ENCODE data around the gene COPS2.
A peak's percentile ranks its signal among the peaks of the same experiment; 100 is the strongest.

The COPS2 gene

DNA sequence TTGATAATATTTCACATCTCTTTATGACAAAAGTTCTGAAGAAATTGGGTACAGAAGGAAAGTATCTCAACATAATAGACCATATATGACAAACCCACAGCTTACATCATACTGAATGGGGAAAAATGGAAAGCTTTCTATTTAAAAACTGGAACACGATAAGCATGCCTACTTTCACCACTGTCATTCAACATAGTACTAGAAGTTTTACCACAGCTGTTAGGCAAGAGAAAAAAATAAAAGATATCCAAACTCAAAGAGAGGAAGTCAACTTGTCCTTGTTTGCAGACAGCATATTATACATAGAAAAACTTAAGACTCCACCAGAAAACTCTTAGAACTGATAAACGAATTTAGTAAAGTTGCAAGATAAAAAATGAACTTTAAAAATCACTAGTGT, 40.3 kb downstream of the COPS2 start:
- Histone ChIP-seq H4K8ac (ENCODE audit: low read depth, low read length) (no peak overlapping the region), H3K27me3 (ENCODE audit: insufficient read depth, low read length, poor library complexity) (no peaks in the 10 kb centered on the region), H3K9ac (ENCODE audit: low read length) (no peak overlapping the region), H3K23ac (ENCODE audit: low read length) (no peak overlapping the region), H3K27ac (ENCODE audit: low read depth, low read length) (no peak overlapping the region), H4K5ac (ENCODE audit: low read length) (no peak overlapping the region), H3K56ac (ENCODE audit: low read length) (no peak overlapping the region), H2BK5ac (ENCODE audit: low read length) (no peak overlapping the region), H3K18ac (ENCODE audit: low read length) (no peak overlapping the region), H2BK15ac (replicated peaks; ENCODE audit: low read depth) (no peak overlapping the region), H3K79me1 (ENCODE audit: low read length) (no peaks in the 10 kb centered on the region), H3K4ac (ENCODE audit: low read depth, low read length) (no peak overlapping the region), H3K79me2 (ENCODE audit: control insufficient read depth, insufficient read depth, low read length) (no peaks in the 10 kb centered on the region), H3K36me3 (ENCODE audit: control insufficient read depth, insufficient read depth, low read length) (no peaks in the 10 kb centered on the region), H3K4me2 (ENCODE audit: low read length) (no peak overlapping the region), H3K4me1 (ENCODE audit: control insufficient read depth, low read depth, low read length) (peaks cover 3% of the 10 kb centered on the region), H3K4me3 (ENCODE audit: low read length) (no peak overlapping the region), H2BK120ac (ENCODE audit: low read depth, low read length) (no peak overlapping the region), H2AK5ac (ENCODE audit: low read length) (no peak overlapping the region)
- no CpG with 5 or more reads among the region's 2 CpGs for WGBS (ENCODE audit: extremely low coverage, insufficient coverage, low lambda C conversion rate)
- no peak for DNase-seq

DNA sequence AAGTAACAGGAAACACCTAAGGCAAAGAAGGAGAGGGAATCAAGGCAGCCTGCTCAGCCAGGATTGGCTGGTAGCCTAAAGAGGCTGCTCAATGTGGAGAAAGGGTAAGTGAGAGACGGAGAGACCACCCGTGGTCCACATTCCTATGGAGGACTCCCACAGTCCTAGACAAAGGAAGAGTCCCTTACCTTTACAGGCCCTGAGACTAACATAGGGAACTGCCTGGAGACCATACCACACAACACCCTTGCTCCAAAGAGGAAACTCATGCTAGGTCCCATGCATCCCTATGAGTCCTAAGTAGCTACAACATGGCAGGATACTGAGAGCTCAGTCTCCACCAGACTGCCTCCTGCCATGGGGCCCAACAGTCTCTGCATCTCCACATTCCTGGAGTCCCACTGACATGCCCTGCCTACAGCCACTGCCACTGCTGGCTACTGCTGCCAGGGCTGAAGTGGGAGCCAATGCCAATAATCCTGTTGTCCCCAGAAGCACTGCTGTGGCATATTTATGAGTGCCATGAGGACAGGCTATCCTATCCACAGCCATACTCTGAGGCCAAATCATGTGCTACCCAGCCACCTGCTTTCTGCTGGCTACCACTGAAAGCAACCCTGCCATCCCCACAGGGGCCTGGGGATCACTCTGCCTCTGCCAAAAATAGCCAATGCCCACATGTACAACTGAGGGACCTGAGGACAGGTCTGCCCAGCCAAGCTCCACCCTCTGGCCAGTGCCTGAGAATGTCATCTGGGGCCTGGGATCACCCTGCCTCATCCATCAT, 45.0 kb downstream of the COPS2 start:
- DNase-seq = peak; percentile 91
- no CpG with 5 or more reads among the region's 2 CpGs for WGBS (ENCODE audit: extremely low coverage, insufficient coverage, low lambda C conversion rate)
- H3K9ac ChIP-seq (ENCODE audit: low read length) = no peak overlapping the region
- no peak overlapping the region for H3K56ac ChIP-seq (ENCODE audit: low read length)
- H3K27me3 ChIP-seq (ENCODE audit: insufficient read depth, low read length, poor library complexity) = no peaks in the 10 kb centered on the region
- no peak overlapping the region for H3K27ac ChIP-seq (ENCODE audit: low read depth, low read length)
- H2BK120ac ChIP-seq (ENCODE audit: low read depth, low read length) = no peak overlapping the region
- no peak overlapping the region for H3K4ac ChIP-seq (ENCODE audit: low read depth, low read length)
- H3K79me1 ChIP-seq (ENCODE audit: low read length) = no peaks in the 10 kb centered on the region
- no peak overlapping the region for H3K4me2 ChIP-seq (ENCODE audit: low read length)
- H3K4me1 ChIP-seq (ENCODE audit: control insufficient read depth, low read depth, low read length) = peaks cover 3% of the 10 kb centered on the region
- H4K5ac ChIP-seq (ENCODE audit: low read length) = no peak overlapping the region
- peak overlapping the region; percentile 35 for H2BK5ac ChIP-seq (ENCODE audit: low read length)
- H3K23ac ChIP-seq (ENCODE audit: low read length) = no peak overlapping the region
- H4K8ac ChIP-seq (ENCODE audit: low read depth, low read length) = no peak overlapping the region
- no peak overlapping the region for H3K18ac ChIP-seq (ENCODE audit: low read length)
- no peaks in the 10 kb centered on the region for H3K79me2 ChIP-seq (ENCODE audit: control insufficient read depth, insufficient read depth, low read length)
- H2AK5ac ChIP-seq (ENCODE audit: low read length) = no peak overlapping the region
- H3K4me3 ChIP-seq (ENCODE audit: low read length) = no peak overlapping the region
- H3K36me3 ChIP-seq (ENCODE audit: control insufficient read depth, insufficient read depth, low read length) = no peaks in the 10 kb centered on the region
- no peak overlapping the region for H2BK15ac ChIP-seq (replicated peaks; ENCODE audit: low read depth)

DNA sequence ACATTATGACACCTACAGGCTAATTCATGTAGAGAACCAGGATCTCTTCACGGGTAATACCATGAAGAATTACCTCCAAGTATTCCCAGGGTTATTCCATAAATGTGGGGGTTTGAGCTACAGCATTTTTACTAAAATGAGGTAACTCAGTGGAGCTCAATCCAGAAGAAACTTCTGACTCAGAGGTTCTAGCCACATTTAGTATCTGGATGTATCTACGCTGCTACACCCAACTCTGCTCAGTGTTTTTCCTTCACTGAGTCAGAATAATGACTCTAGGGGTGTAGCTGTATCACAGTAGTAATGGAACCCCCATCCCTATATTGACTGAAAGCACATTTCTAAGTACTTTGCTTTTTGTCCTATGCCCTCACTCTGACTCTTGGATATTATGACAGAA, 52.4 kb downstream of the COPS2 start:
- no peak overlapping the region for H3K56ac ChIP-seq (ENCODE audit: low read length)
- no peak overlapping the region for H2BK120ac ChIP-seq (ENCODE audit: low read depth, low read length)
- no peak overlapping the region for H3K23ac ChIP-seq (ENCODE audit: low read length)
- no peak overlapping the region for H4K5ac ChIP-seq (ENCODE audit: low read length)
- no peaks in the 10 kb centered on the region for H3K36me3 ChIP-seq (ENCODE audit: control insufficient read depth, insufficient read depth, low read length)
- no peak overlapping the region for H4K8ac ChIP-seq (ENCODE audit: low read depth, low read length)
- DNase-seq = no peak
- H3K79me2 ChIP-seq (ENCODE audit: control insufficient read depth, insufficient read depth, low read length) = no peaks in the 10 kb centered on the region
- no peak overlapping the region for H3K4me3 ChIP-seq (ENCODE audit: low read length)
- H3K4me1 ChIP-seq (ENCODE audit: control insufficient read depth, low read depth, low read length) = no peaks in the 10 kb centered on the region
- no peak overlapping the region for H2AK5ac ChIP-seq (ENCODE audit: low read length)
- H3K18ac ChIP-seq (ENCODE audit: low read length) = no peak overlapping the region
- no CpG with 5 or more reads among the region's 2 CpGs for WGBS (ENCODE audit: extremely low coverage, insufficient coverage, low lambda C conversion rate)
- no peak overlapping the region for H2BK5ac ChIP-seq (ENCODE audit: low read length)
- no peak overlapping the region for H2BK15ac ChIP-seq (replicated peaks; ENCODE audit: low read depth)
- no peak overlapping the region for H3K27ac ChIP-seq (ENCODE audit: low read depth, low read length)
- no peak overlapping the region for H3K4me2 ChIP-seq (ENCODE audit: low read length)
- no peaks in the 10 kb centered on the region for H3K27me3 ChIP-seq (ENCODE audit: insufficient read depth, low read length, poor library complexity)
- no peak overlapping the region for H3K4ac ChIP-seq (ENCODE audit: low read depth, low read length)
- no peak overlapping the region for H3K9ac ChIP-seq (ENCODE audit: low read length)
- no peaks in the 10 kb centered on the region for H3K79me1 ChIP-seq (ENCODE audit: low read length)

DNA sequence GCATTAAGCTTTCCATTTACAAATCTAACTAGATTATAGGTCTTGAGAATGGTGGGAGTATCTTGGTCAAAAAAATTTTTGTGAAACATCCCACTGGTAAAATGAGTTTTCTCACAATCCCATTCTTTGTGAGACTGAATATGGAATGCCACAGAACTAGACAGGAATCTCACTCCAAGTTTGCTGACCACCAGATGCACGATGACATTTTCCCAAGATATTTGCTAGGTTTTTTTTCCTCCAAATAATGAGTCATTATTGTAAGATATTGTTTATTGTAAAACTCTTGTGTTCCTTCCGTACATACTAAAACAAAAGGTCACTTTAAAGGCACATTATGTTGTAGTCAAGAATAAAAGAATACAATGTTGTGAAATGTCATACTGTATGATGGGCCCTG, 53.9 kb downstream of the COPS2 start:
- H3K4me1 ChIP-seq (ENCODE audit: control insufficient read depth, low read depth, low read length) = no peaks in the 10 kb centered on the region
- no CpG with 5 or more reads among the region's 2 CpGs for WGBS (ENCODE audit: extremely low coverage, insufficient coverage, low lambda C conversion rate)
- H3K27ac ChIP-seq (ENCODE audit: low read depth, low read length) = no peak overlapping the region
- H3K4me3 ChIP-seq (ENCODE audit: low read length) = no peak overlapping the region
- no peak overlapping the region for H2AK5ac ChIP-seq (ENCODE audit: low read length)
- H2BK5ac ChIP-seq (ENCODE audit: low read length) = no peak overlapping the region
- DNase-seq = no peak
- no peaks in the 10 kb centered on the region for H3K79me2 ChIP-seq (ENCODE audit: control insufficient read depth, insufficient read depth, low read length)
- no peak overlapping the region for H3K23ac ChIP-seq (ENCODE audit: low read length)
- no peaks in the 10 kb centered on the region for H3K36me3 ChIP-seq (ENCODE audit: control insufficient read depth, insufficient read depth, low read length)
- H3K18ac ChIP-seq (ENCODE audit: low read length) = no peak overlapping the region
- no peak overlapping the region for H2BK120ac ChIP-seq (ENCODE audit: low read depth, low read length)
- no peak overlapping the region for H2BK15ac ChIP-seq (replicated peaks; ENCODE audit: low read depth)
- no peak overlapping the region for H3K4me2 ChIP-seq (ENCODE audit: low read length)
- H3K56ac ChIP-seq (ENCODE audit: low read length) = no peak overlapping the region
- no peak overlapping the region for H4K5ac ChIP-seq (ENCODE audit: low read length)
- H3K27me3 ChIP-seq (ENCODE audit: insufficient read depth, low read length, poor library complexity) = no peaks in the 10 kb centered on the region
- H3K9ac ChIP-seq (ENCODE audit: low read length) = no peak overlapping the region
- no peak overlapping the region for H3K4ac ChIP-seq (ENCODE audit: low read depth, low read length)
- H4K8ac ChIP-seq (ENCODE audit: low read depth, low read length) = no peak overlapping the region
- H3K79me1 ChIP-seq (ENCODE audit: low read length) = no peaks in the 10 kb centered on the region

DNA sequence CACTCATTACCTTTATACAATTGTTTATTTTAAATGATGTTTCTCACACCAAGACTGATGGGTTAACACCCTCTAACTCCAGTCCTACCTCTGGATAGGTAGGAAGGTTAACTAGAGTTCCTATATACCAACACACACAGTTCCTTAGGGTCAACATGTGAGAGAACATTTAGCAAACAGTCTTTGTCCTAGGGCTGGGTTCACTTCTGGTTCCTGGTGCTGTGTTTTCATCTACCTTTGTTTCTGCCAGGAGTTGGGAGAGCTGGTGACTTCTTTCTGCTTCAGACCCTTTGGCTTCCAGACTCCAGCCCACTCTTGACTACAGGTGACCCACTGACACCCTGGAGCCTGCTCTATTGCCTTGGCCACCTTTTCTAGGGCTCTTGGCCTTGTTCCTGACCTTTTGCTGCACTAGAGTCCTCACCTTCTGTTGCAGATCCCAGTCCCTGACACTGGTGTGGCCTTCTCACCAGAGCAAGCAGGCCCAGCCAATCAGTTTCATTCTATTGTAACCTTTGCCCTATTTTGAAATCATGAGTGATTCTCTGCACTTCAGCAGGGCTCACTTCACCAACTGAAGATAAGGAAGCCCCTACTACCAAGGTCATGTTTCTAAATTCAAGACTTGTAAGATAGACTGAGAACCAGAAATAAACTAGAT, 59.2 kb downstream of the COPS2 start:
- no peaks in the 10 kb centered on the region for H3K4me1 ChIP-seq (ENCODE audit: control insufficient read depth, low read depth, low read length)
- no peaks in the 10 kb centered on the region for H3K36me3 ChIP-seq (ENCODE audit: control insufficient read depth, insufficient read depth, low read length)
- no peak overlapping the region for H3K4me2 ChIP-seq (ENCODE audit: low read length)
- DNase-seq = no peak
- H2AK5ac ChIP-seq (ENCODE audit: low read length) = no peak overlapping the region
- no peak overlapping the region for H2BK120ac ChIP-seq (ENCODE audit: low read depth, low read length)
- no peaks in the 10 kb centered on the region for H3K79me1 ChIP-seq (ENCODE audit: low read length)
- no peak overlapping the region for H3K56ac ChIP-seq (ENCODE audit: low read length)
- H3K27ac ChIP-seq (ENCODE audit: low read depth, low read length) = no peak overlapping the region
- no peak overlapping the region for H2BK5ac ChIP-seq (ENCODE audit: low read length)
- H4K8ac ChIP-seq (ENCODE audit: low read depth, low read length) = no peak overlapping the region
- no peak overlapping the region for H3K18ac ChIP-seq (ENCODE audit: low read length)
- no peaks in the 10 kb centered on the region for H3K79me2 ChIP-seq (ENCODE audit: control insufficient read depth, insufficient read depth, low read length)
- H2BK15ac ChIP-seq (replicated peaks; ENCODE audit: low read depth) = no peak overlapping the region
- peak overlapping the region; percentile 24 for H3K23ac ChIP-seq (ENCODE audit: low read length)
- no peak overlapping the region for H3K4ac ChIP-seq (ENCODE audit: low read depth, low read length)
- H3K27me3 ChIP-seq (ENCODE audit: insufficient read depth, low read length, poor library complexity) = no peaks in the 10 kb centered on the region
- H3K4me3 ChIP-seq (ENCODE audit: low read length) = no peak overlapping the region
- no peak overlapping the region for H4K5ac ChIP-seq (ENCODE audit: low read length)
- H3K9ac ChIP-seq (ENCODE audit: low read length) = no peak overlapping the region

DNA sequence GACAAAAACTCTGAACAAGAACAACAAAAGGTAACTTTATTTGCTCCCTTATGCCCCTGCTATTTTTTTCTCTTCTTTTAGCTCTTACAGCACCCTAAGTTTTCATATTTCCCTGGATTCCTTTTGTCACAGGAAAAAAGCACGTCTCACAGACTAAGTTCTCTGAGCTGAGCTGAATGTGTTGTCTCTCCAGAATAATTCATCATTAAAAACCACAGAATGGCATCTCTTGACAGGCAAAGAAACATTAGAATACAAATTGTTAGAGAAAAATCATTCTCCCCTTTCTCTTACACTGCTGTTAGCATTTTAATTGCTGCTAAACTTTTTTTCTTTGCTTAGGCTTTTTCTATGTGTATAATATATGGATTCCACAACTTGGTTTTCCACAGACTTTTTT, 60.5 kb downstream of the COPS2 start:
- no peak overlapping the region for H2BK5ac ChIP-seq (ENCODE audit: low read length)
- H2BK15ac ChIP-seq (replicated peaks; ENCODE audit: low read depth) = no peak overlapping the region
- no peak overlapping the region for H3K27ac ChIP-seq (ENCODE audit: low read depth, low read length)
- H3K56ac ChIP-seq (ENCODE audit: low read length) = no peak overlapping the region
- no CpG with 5 or more reads among the region's 1 CpG for WGBS (ENCODE audit: extremely low coverage, insufficient coverage, low lambda C conversion rate)
- H3K27me3 ChIP-seq (ENCODE audit: insufficient read depth, low read length, poor library complexity) = no peaks in the 10 kb centered on the region
- H3K79me2 ChIP-seq (ENCODE audit: control insufficient read depth, insufficient read depth, low read length) = no peaks in the 10 kb centered on the region
- no peak overlapping the region for H3K18ac ChIP-seq (ENCODE audit: low read length)
- DNase-seq = no peak
- H3K4me3 ChIP-seq (ENCODE audit: low read length) = no peak overlapping the region
- H3K79me1 ChIP-seq (ENCODE audit: low read length) = no peaks in the 10 kb centered on the region
- no peak overlapping the region for H3K4me2 ChIP-seq (ENCODE audit: low read length)
- H3K9ac ChIP-seq (ENCODE audit: low read length) = no peak overlapping the region
- no peak overlapping the region for H3K23ac ChIP-seq (ENCODE audit: low read length)
- H3K4ac ChIP-seq (ENCODE audit: low read depth, low read length) = no peak overlapping the region
- no peaks in the 10 kb centered on the region for H3K36me3 ChIP-seq (ENCODE audit: control insufficient read depth, insufficient read depth, low read length)
- no peak overlapping the region for H4K5ac ChIP-seq (ENCODE audit: low read length)
- H4K8ac ChIP-seq (ENCODE audit: low read depth, low read length) = no peak overlapping the region
- H2BK120ac ChIP-seq (ENCODE audit: low read depth, low read length) = no peak overlapping the region
- no peak overlapping the region for H2AK5ac ChIP-seq (ENCODE audit: low read length)
- H3K4me1 ChIP-seq (ENCODE audit: control insufficient read depth, low read depth, low read length) = no peaks in the 10 kb centered on the region
